Right renal pelvis (tissue), 4 donors: ENCODE measurements around the gene EPB42. TPM values are rescaled to one million over a fixed set of nuclear protein-coding genes. Genes with fewer than 3 reads are reported as not detected.
"Not testable (repeated sequence)": the region's sequence is repeated elsewhere in the genome, so short reads cannot be mapped to it uniquely, and the experiment has no call there.

Experiments used
- DNase-seq, 4 donors: peaks; one replicate each; pipeline ENCODE4 v3.0.0-alpha.2; 2013; ENCODE audit warnings: low read depth in 4 of 4, low spot score in 3 of 4, missing footprints in 1 of 4
- polyA plus RNA-seq, 4 donors: library from polyadenylated mRNA; unstranded; fragments of 120-200 nt; gene quantifications; one replicate each; pipeline ENCODE4 v1.2.1, GENCODE V29; 2013; ENCODE audit not compliant: insufficient read length in 4 of 4

The EPB42 gene
- polyA plus RNA-seq, 4 donors, result 1.2 to 1.6 (median 1.3) TPM

GRCh38 chr15:43190178-43190577 lies 30.6 kb downstream of the EPB42 start:
- DNase-seq, result no peak

GRCh38 chr15:43189296-43189695 lies 31.5 kb downstream of the EPB42 start:
- no peak for DNase-seq

- no peak for DNase-seq
These were observed 33.2 kb downstream of the EPB42 start for GRCh38 chr15:43187544-43188155.

- no peak for DNase-seq
These were observed 34.8 kb downstream of the EPB42 start for GRCh38 chr15:43186003-43186353.

DNA sequence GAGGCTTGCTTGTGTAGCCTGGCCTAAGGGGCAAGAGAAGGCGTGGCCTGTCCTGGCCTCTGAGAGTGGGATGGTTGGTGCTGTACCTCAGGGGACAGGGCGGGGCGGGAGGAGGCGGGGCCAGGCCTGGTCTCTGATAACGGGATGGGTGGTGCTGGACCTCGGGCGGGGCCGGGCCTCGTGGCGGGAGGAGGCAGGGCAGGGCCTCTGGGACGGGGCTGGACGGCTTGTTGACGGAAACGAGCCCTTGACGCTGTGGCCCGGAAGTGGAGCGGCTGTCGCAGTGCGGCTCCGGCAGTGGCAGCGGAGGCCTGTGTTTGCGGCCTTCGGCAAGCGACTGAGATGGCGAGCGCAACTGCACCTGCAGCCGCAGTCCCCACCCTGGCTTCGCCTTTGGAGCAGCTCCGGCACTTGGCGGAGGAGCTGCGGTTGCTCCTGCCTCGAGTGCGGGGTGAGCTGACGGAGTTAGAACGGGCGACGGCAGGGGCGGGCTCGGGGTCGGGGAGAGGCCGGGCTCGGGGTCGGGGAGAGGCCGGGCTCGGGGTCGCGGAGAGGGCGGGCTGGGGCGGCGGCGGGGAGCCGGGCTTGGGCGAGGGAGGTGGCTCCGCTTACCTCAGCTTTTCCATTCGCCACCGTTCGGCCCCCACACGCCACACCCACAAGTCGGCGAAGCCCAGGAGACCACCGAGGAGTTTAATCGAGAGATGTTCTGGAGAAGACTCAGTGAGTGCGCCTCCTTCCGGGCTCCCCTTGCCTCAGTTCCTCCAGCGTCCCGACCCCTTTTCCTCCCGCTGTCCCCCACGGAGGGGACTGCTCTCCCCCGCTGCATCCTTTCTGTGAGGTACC lies 35.4 kb downstream of the EPB42 start, which contains the start of gene CCNDBP1:
CCNDBP1 (plus strand) TSS at position 247 of the 846 bp plus-strand sequence; CDS start at position 343, 96 bp downstream.
- peak; percentile 44 to 59 (median 52) for DNase-seq

GRCh38 chr15:43184407-43185124 lies 36.3 kb downstream of the EPB42 start:
- no peak for DNase-seq

- no peak for DNase-seq
These were observed 37.5 kb downstream of the EPB42 start for GRCh38 chr15:43183270-43183669.

GRCh38 chr15:43177147-43177546 lies 43.7 kb downstream of the EPB42 start:
- not testable (repeated sequence) for DNase-seq

- not testable (repeated sequence) for DNase-seq
These were observed 45.0 kb downstream of the EPB42 start for GRCh38 chr15:43175656-43176309.

GRCh38 chr15:43169888-43170287 lies 50.9 kb downstream of the EPB42 start:
- no peak for DNase-seq

- DNase-seq, result no peak
These were observed 52.4 kb downstream of the EPB42 start for GRCh38 chr15:43168192-43169107.

- not testable (repeated sequence) for DNase-seq
These were observed 53.6 kb downstream of the EPB42 start for GRCh38 chr15:43167261-43167660.

DNA sequence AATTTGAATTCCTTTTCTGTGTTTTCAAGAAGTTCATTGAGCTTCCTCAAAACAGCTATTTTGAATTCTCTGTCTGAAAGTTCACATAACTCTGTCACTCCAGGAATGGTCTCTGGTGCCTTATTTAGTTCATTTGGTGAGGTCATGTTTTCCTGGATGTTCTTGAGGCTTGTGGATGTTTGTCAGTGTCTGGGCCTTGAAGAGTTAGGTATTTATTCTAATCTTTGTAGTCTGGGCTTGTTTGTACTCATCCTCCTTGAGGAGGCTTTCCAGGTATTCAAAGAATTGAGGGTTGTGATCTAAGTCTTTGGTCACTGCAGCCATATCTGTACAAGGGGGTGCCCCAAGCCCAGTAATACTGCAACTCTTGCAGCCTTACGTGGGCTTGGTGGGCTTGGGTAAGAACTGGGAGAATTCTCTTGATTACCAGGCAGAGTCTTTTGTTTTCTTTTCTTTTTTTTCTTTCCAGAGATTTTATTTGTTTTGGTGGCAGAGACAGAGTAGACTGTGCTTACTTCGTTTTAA lies 55.0 kb downstream of the EPB42 start:
- DNase-seq, result no peak

- no peak for DNase-seq
These were observed 67.5 kb downstream of the EPB42 start for GRCh38 chr15:43153269-43153668.

GRCh38 chr15:43151688-43152087 lies 69.1 kb downstream of the EPB42 start:
- no peak for DNase-seq

DNA sequence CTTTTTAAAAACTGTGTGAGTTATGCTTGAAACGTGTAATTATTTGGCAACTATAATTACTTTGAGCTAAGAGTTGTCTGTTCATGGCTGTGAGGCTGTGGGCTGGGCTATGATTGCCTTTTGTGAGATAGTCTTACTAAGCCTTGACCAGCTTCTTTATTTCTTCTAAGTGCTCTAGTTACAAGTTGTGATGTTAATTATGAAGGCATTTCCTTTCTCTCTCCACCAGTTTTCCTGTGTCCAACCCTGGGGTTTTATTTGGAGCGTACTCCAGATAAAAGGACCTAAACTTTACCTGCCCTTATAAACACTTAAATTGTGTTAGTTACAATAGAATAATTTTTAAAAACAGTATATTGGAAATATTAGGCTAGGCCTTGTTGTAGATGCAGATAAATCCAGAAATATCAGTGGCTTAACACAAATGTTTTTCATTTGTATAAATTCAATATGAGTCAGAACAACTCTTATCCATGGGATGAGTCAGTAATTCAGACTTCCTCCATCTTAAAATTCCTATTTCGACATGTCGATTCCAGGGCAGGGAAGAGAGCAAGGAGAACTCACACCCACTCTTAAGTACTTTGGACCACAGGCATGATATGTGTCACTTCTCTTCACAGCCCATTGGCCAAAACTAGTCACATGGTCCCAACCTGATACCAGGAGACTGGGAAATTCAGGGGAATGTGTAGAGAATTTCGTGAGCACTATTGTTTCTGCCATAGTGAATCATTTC lies 70.5 kb downstream of the EPB42 start:
- DNase-seq, result no peak
